Measurements from ENCODE around the gene BRSK1. TPM values are rescaled to one million over a fixed set of nuclear protein-coding genes. Genes with fewer than 3 reads are reported as not detected.

BRSK1 gene
- total and polyA plus RNA-seq, 10 of the 15 experiments (the other 5 are each of a cell fraction or from before 2014, with no cell fraction given) = 0.03 to 0.76 (median 0.25) TPM; not detected in 4

DNA sequence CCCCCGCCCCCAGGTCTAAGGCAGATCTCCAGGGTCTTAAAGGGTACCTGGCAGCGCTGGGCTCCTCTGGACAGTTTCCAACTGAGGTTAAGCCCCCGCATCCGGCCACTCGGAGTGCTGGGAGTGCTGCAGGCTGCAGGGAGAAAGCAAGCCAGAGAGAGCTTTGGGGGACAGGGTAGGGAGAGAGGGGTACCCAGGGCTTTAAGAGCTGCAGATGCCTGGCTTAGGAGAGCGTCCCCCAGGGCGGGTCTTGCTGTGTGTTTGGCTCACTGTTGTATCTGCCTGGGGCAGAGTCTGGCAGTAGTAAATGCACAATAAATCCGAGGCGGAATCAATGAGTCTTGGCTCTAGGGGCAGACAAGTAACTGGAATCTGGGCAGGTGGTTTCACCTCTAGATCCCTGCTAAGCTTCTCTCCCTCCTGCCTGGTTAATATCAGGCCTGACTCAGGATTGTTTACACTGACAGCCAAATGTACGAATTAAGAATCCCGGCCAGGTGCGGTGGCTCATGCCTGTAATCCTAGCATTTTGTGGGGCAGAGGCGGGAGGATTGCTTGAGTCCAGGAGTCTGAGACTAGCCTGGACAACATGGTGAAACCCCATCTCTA is 71.5 kb downstream of the BRSK1 start:
- DNase-seq (ENCODE audit: low read depth, low spot score) = no peak
- H3K27ac ChIP-seq (ENCODE audit: control insufficient read depth, insufficient read depth) = no peak overlapping the region
- POLR2A ChIA-PET = no interaction called here
- no TSS peak for BruUV-seq (replicated peaks)
- H3K4me2 ChIP-seq (ENCODE audit: control insufficient read depth, insufficient read depth) = no peak overlapping the region
- RAD21 ChIA-PET (ENCODE audit: unreplicated experiment) = no interaction called here
- H3K9ac ChIP-seq (ENCODE audit: control insufficient read depth, insufficient read depth, low read length) = no peak overlapping the region
- H3K9me3 ChIP-seq (replicated peaks; ENCODE audit: control insufficient read depth, insufficient read depth, low read length) = no peaks in the 10 kb centered on the region
- in situ Hi-C loops (cut with MboI) (no loop called here), intact Hi-C loops (cut with micrococcal nuclease; ENCODE audit: unreplicated experiment) (no loop called here)
- no peaks in the 10 kb centered on the region; the same call in 1 of the 2 replicates for H3K4me1 ChIP-seq (ENCODE audit: control insufficient read depth, insufficient read depth, low read length)
- H3K4me3 ChIP-seq = no peak overlapping the region
- TF ChIP-seq NFXL1 (IDR thresholded peaks at IDR 0.05; ENCODE audit: borderline replicate concordance) (no peak), ZNF24 (IDR thresholded peaks at IDR 0.05) (no peak), SMC3 (IDR thresholded peaks at IDR 0.05; ENCODE audit: borderline replicate concordance, low read length) (no peak), ESRRA (IDR thresholded peaks at IDR 0.05; ENCODE audit: low read length) (no peak), SIN3A (IDR thresholded peaks at IDR 0.05; ENCODE audit: low read depth, low read length) (no peak), RCOR1 (conservative IDR thresholded peaks at IDR 0.05; ENCODE audit: low read depth, low read length) (no peak)
- 39% methylated on average over 12 of the region's 13 CpGs for WGBS (ENCODE audit: insufficient coverage, insufficient replicate concordance, low lambda C conversion rate, missing lambda C conversion rate)
- no peaks in the 10 kb centered on the region; the same call in 1 of the 2 replicates for H4K20me1 ChIP-seq (ENCODE audit: control insufficient read depth, insufficient read depth)
- ATAC-seq = no peak
- no peak for FAIRE-seq
- H3K79me2 ChIP-seq (ENCODE audit: control insufficient read depth, insufficient read depth, low read length) = no peaks in the 10 kb centered on the region
- peaks cover 4 to 13% of the 10 kb centered on the region in 2 experiments; a peak in 3 of 4 replicates for H3K27me3 ChIP-seq (replicated peaks in 1 of 2; ENCODE audit: control insufficient read depth in 2 of 2, insufficient read depth in 2 of 2, low read length in 1 of 2)
- CTCF ChIA-PET = no interaction called here
- SMC1A ChIA-PET (ENCODE audit: uncharacterized antibody, unreplicated experiment) = no interaction called here
- no peaks in the 10 kb centered on the region for H3K36me3 ChIP-seq (ENCODE audit: control insufficient read depth in 2 of 2, insufficient read depth in 2 of 2, low read length in 1 of 2)
- H2AFZ ChIP-seq (ENCODE audit: control insufficient read depth, low read depth, low read length) = no peak overlapping the region

DNA sequence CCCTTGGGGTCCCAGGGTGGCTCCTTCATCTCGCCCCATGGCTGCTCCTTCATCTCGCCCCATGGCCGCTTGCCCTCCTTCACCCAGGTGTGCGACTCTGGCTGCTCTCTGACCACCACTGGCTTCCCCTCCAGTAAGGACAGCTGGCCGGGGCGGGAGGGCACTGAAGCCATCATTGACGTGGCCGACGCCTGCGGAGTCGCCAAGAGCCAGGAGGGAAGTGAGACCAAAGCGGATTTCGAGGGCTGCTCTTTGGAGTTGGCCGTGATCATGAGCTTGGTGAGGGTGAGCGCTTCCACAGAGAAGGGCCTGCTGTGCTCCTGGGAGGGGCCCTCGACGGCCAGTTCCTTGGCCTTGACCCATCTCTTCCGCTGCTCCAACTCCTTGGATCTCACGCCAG is 74.7 kb downstream of the BRSK1 start:
- BruUV-seq (replicated peaks) = no TSS peak
- POLR2A ChIA-PET = no interaction called here
- CTCF ChIA-PET = no interaction called here
- Histone ChIP-seq H3K4me1 (ENCODE audit: control insufficient read depth, insufficient read depth, low read length) (no peaks in the 10 kb centered on the region), H3K4me3 (no peak overlapping the region), H3K36me3 (ENCODE audit: control insufficient read depth in 2 of 2, insufficient read depth in 2 of 2, low read length in 1 of 2) (no peaks in the 10 kb centered on the region), H3K27ac (ENCODE audit: control insufficient read depth, insufficient read depth) (no peak overlapping the region), H3K9ac (ENCODE audit: control insufficient read depth, insufficient read depth, low read length) (no peak overlapping the region), H3K79me2 (ENCODE audit: control insufficient read depth, insufficient read depth, low read length) (no peaks in the 10 kb centered on the region), H4K20me1 (ENCODE audit: control insufficient read depth, insufficient read depth) (no peaks in the 10 kb centered on the region), H3K4me2 (ENCODE audit: control insufficient read depth, insufficient read depth) (no peak overlapping the region), H3K9me3 (replicated peaks; ENCODE audit: control insufficient read depth, insufficient read depth, low read length) (no peaks in the 10 kb centered on the region), H3K27me3 (replicated peaks in 1 of 2; ENCODE audit: control insufficient read depth in 2 of 2, insufficient read depth in 2 of 2, low read length in 1 of 2) (peaks cover 0 to 8% of the 10 kb centered on the region in 2 experiments; a peak in 3 of 4 replicates), H2AFZ (ENCODE audit: control insufficient read depth, low read depth, low read length) (no peak overlapping the region)
- in situ Hi-C loops (cut with MboI) (no loop called here), intact Hi-C loops (cut with micrococcal nuclease; ENCODE audit: unreplicated experiment) (no loop called here)
- RAD21 ChIA-PET (ENCODE audit: unreplicated experiment) = no interaction called here
- 71% methylated on average over 19 of the region's 19 CpGs for WGBS (ENCODE audit: insufficient coverage, insufficient replicate concordance, low lambda C conversion rate, missing lambda C conversion rate)
- FAIRE-seq (no peak), ATAC-seq (no peak), DNase-seq (ENCODE audit: low read depth, low spot score) (no peak)
- TF ChIP-seq CBX5 (IDR thresholded peaks at IDR 0.05; ENCODE audit: low read depth) (no peak), HDAC6 (IDR thresholded peaks at IDR 0.05; ENCODE audit: unreplicated experiment) (no peak), POU2F2 (IDR thresholded peaks at IDR 0.05; ENCODE audit: borderline replicate concordance, low read depth, low read length) (no peak), SREBF1 (IDR thresholded peaks at IDR 0.05; ENCODE audit: low read length) (no peak), SP1 (IDR thresholded peaks at IDR 0.05; ENCODE audit: low read depth, low read length) (no peak), EZH2 (IDR thresholded peaks at IDR 0.05; ENCODE audit: borderline replicate concordance, control insufficient read depth, low read depth, low read length) (no peak), NFXL1 (IDR thresholded peaks at IDR 0.05; ENCODE audit: borderline replicate concordance) (no peak), POLR2A (IDR thresholded peaks at IDR 0.05; ENCODE audit: low read depth, low read length) (no peak), TCF3 (IDR thresholded peaks at IDR 0.05; ENCODE audit: borderline replicate concordance, insufficient read depth, low read depth, low read length) (no peak), BCL11A (IDR thresholded peaks at IDR 0.05; ENCODE audit: low read depth, low read length) (no peak)
- TF ChIP-seq, protein P1, sequence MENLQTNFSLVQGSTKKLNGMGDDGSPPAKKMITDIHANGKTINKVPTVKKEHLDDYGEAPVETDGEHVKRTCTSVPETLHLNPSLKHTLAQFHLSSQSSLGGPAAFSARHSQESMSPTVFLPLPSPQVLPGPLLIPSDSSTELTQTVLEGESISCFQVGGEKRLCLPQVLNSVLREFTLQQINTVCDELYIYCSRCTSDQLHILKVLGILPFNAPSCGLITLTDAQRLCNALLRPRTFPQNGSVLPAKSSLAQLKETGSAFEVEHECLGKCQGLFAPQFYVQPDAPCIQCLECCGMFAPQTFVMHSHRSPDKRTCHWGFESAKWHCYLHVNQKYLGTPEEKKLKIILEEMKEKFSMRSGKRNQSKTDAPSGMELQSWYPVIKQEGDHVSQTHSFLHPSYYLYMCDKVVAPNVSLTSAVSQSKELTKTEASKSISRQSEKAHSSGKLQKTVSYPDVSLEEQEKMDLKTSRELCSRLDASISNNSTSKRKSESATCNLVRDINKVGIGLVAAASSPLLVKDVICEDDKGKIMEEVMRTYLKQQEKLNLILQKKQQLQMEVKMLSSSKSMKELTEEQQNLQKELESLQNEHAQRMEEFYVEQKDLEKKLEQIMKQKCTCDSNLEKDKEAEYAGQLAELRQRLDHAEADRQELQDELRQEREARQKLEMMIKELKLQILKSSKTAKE (IDR thresholded peaks at IDR 0.05; ENCODE audit: low read depth, poor library complexity, severe bottlenecking) = no peak
- SMC1A ChIA-PET (ENCODE audit: uncharacterized antibody, unreplicated experiment) = no interaction called here
